Measurements from ENCODE around the gene VPS29. TPM values are rescaled to one million over a fixed set of nuclear protein-coding genes. Genes with fewer than 3 reads are reported as not detected.
"Not testable (repeated sequence)": the region's sequence is repeated elsewhere in the genome, so short reads cannot be mapped to it uniquely, and the experiment has no call there.

The VPS29 gene
- 43.6 and 53.7 TPM in 2 replicates for total RNA-seq (2012; rRNA removed)

- Histone ChIP-seq H3K4me2 (ENCODE audit: low read length) (peak within 1 kb of the TSS; percentile 88), H3K36me3 (ENCODE audit: insufficient read depth, low read length) (no peaks in the 10 kb centered on the region), H3K4me3 (ENCODE audit: low read length) (peak within 1 kb of the TSS; percentile 87), H3K27me3 (ENCODE audit: control insufficient read depth, insufficient read depth, low read length) (no peaks in the 10 kb centered on the region), H3K9me3 (replicated peaks; ENCODE audit: low read length) (no peaks in the 10 kb centered on the region), H3K9ac (ENCODE audit: low read depth, low read length) (peak within 1 kb of the TSS; percentile 94), H3K4me1 (ENCODE audit: control insufficient read depth, insufficient read depth, low read length) (peaks cover 28% of the 10 kb centered on the region)
These were observed at the start of gene VPS29, which contains the start of gene RAD9B for GRCh38 chr12:110501752-110502738. TSS of gene VPS29 (minus strand) at chr12:110502111. CDS start at chr12:110502051, 60 bp downstream. TSS of gene RAD9B (plus strand) at chr12:110502331. CDS start at chr12:110502338, 7 bp downstream.

DNA sequence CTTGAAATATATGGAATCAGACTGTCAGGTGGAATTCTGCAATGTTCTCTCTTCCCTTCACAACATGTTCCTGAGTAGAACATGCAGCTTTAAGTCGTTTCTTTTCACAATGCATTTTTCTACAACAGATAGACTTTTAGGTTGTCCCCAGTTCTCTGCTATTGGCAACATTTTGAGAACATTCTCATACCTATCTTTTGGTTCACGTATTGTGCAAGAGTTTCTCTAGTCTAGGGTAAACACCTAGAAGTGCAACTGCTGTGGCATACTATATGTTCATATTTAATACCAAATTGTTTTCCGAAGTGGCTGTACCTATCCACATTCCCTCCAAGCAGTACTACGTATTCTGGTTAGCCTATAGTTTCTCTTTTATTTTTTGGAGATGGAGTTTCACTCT is 49.1 kb upstream of the VPS29 start:
- H3K4me2 ChIP-seq (ENCODE audit: low read length) = no peak overlapping the region
- H3K36me3 ChIP-seq (ENCODE audit: insufficient read depth, low read length) = no peaks in the 10 kb centered on the region
- H3K27me3 ChIP-seq (ENCODE audit: control insufficient read depth, insufficient read depth, low read length) = no peaks in the 10 kb centered on the region
- H3K4me1 ChIP-seq (ENCODE audit: control insufficient read depth, insufficient read depth, low read length) = peaks cover 30% of the 10 kb centered on the region
- no peak overlapping the region for H3K4me3 ChIP-seq (ENCODE audit: low read length)
- H3K9ac ChIP-seq (ENCODE audit: low read depth, low read length) = no peak overlapping the region
- no peaks in the 10 kb centered on the region for H3K9me3 ChIP-seq (replicated peaks; ENCODE audit: low read length)

- no peak overlapping the region for H3K4me2 ChIP-seq (ENCODE audit: low read length)
- no peaks in the 10 kb centered on the region for H3K27me3 ChIP-seq (ENCODE audit: control insufficient read depth, insufficient read depth, low read length)
- no peak overlapping the region for H3K4me3 ChIP-seq (ENCODE audit: low read length)
- H3K4me1 ChIP-seq (ENCODE audit: control insufficient read depth, insufficient read depth, low read length) = peaks cover 31% of the 10 kb centered on the region
- H3K9ac ChIP-seq (ENCODE audit: low read depth, low read length) = no peak overlapping the region
- H3K9me3 ChIP-seq (replicated peaks; ENCODE audit: low read length) = no peaks in the 10 kb centered on the region
- H3K36me3 ChIP-seq (ENCODE audit: insufficient read depth, low read length) = no peaks in the 10 kb centered on the region
These were observed 47.8 kb upstream of the VPS29 start for GRCh38 chr12:110549716-110550115.

- Histone ChIP-seq H3K9me3 (replicated peaks; ENCODE audit: low read length) (no peaks in the 10 kb centered on the region), H3K27me3 (ENCODE audit: control insufficient read depth, insufficient read depth, low read length) (no peaks in the 10 kb centered on the region), H3K4me3 (ENCODE audit: low read length) (no peak overlapping the region), H3K4me2 (ENCODE audit: low read length) (no peak overlapping the region), H3K36me3 (ENCODE audit: insufficient read depth, low read length) (no peaks in the 10 kb centered on the region), H3K4me1 (ENCODE audit: control insufficient read depth, insufficient read depth, low read length) (peaks cover 39% of the 10 kb centered on the region), H3K9ac (ENCODE audit: low read depth, low read length) (no peak overlapping the region)
These were observed 46.8 kb upstream of the VPS29 start for GRCh38 chr12:110548678-110549077.

- Histone ChIP-seq H3K9me3 (replicated peaks; ENCODE audit: low read length) (no peaks in the 10 kb centered on the region), H3K36me3 (ENCODE audit: insufficient read depth, low read length) (no peaks in the 10 kb centered on the region), H3K4me2 (ENCODE audit: low read length) (peak overlapping the region; percentile 32), H3K4me3 (ENCODE audit: low read length) (no peak overlapping the region), H3K9ac (ENCODE audit: low read depth, low read length) (no peak overlapping the region), H3K4me1 (ENCODE audit: control insufficient read depth, insufficient read depth, low read length) (peaks cover 50% of the 10 kb centered on the region), H3K27me3 (ENCODE audit: control insufficient read depth, insufficient read depth, low read length) (no peaks in the 10 kb centered on the region)
These were observed 45.2 kb upstream of the VPS29 start for GRCh38 chr12:110547090-110547489.

- Histone ChIP-seq H3K4me3 (ENCODE audit: low read length) (no peak overlapping the region), H3K27me3 (ENCODE audit: control insufficient read depth, insufficient read depth, low read length) (no peaks in the 10 kb centered on the region), H3K9ac (ENCODE audit: low read depth, low read length) (no peak overlapping the region), H3K4me1 (ENCODE audit: control insufficient read depth, insufficient read depth, low read length) (peaks cover 50% of the 10 kb centered on the region), H3K9me3 (replicated peaks; ENCODE audit: low read length) (no peaks in the 10 kb centered on the region), H3K36me3 (ENCODE audit: insufficient read depth, low read length) (no peaks in the 10 kb centered on the region), H3K4me2 (ENCODE audit: low read length) (peak overlapping the region; percentile 32)
These were observed 44.4 kb upstream of the VPS29 start for GRCh38 chr12:110546339-110546738.

DNA sequence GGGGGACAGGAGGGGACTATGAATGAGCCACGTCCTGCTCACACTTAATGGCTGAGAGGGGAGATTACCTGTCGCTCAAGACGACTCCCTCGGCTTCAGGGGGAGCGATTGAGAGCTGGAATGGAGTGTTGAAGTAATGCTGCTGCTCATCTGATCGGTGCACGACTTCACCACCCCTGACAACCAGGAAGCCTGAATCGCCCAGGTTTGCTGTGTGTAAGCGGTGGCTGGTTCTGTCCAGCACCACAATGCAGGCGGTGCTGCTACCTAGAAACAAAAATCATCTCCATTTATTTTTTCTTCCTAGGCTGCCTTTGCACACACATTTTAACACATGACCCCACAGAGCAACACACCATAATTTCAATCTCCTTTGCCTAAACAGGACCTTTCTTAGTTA is 43.9 kb upstream of the VPS29 start:
- Histone ChIP-seq H3K4me2 (ENCODE audit: low read length) (peak overlapping the region; percentile 30), H3K9ac (ENCODE audit: low read depth, low read length) (peak overlapping the region; percentile 8), H3K36me3 (ENCODE audit: insufficient read depth, low read length) (no peaks in the 10 kb centered on the region), H3K9me3 (replicated peaks; ENCODE audit: low read length) (no peaks in the 10 kb centered on the region), H3K4me1 (ENCODE audit: control insufficient read depth, insufficient read depth, low read length) (peaks cover 50% of the 10 kb centered on the region), H3K4me3 (ENCODE audit: low read length) (peak overlapping the region; percentile 12), H3K27me3 (ENCODE audit: control insufficient read depth, insufficient read depth, low read length) (no peaks in the 10 kb centered on the region)

DNA sequence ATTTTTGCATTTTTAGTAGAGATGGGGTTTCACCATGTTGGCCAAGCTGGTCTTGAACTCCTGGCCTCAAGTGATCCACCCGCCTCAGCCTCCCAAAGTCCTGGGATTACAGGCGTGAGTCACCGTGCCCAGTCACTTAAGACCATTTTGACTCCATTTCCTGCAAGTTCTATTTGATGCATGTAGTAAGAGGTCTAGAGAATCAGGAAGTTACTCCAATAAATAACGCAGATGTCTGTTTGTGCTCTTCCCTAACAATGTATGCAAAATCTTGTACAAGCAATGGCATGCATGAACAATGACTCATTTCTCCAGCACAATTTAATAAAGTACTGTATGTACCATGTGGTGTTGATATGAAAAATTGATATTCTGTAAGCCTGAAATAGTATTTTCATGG is 43.3 kb upstream of the VPS29 start:
- H3K4me3 ChIP-seq (ENCODE audit: low read length); H3K9me3 ChIP-seq (replicated peaks; ENCODE audit: low read length); H3K27me3 ChIP-seq (ENCODE audit: control insufficient read depth, insufficient read depth, low read length); H3K9ac ChIP-seq (ENCODE audit: low read depth, low read length); H3K36me3 ChIP-seq (ENCODE audit: insufficient read depth, low read length): not testable (repeated sequence)
- Histone ChIP-seq H3K4me2 (ENCODE audit: low read length) (peak overlapping the region; percentile 30), H3K4me1 (ENCODE audit: control insufficient read depth, insufficient read depth, low read length) (peaks cover 50% of the 10 kb centered on the region)

DNA sequence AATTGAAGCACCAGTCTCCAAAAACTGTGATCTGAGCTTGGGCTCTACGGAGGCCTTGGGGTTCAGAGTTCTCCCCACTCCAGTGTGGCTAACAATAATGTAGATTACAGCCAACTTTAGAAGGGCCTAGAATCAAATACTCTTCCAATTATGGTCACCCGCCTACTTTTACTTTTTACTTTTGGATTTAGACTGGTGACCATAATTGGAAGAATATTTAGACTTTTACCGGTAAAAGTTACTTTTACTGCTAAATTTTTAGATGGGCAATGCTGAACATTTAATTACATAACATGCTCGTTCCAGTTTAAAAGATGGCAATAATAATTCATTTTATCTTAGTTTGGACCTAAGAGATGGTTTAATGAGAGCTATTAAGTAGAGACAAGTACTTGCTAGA is 42.1 kb upstream of the VPS29 start:
- H3K9ac ChIP-seq (ENCODE audit: low read depth, low read length) = no peak overlapping the region
- no peaks in the 10 kb centered on the region for H3K9me3 ChIP-seq (replicated peaks; ENCODE audit: low read length)
- H3K27me3 ChIP-seq (ENCODE audit: control insufficient read depth, insufficient read depth, low read length) = no peaks in the 10 kb centered on the region
- H3K36me3 ChIP-seq (ENCODE audit: insufficient read depth, low read length) = peaks cover 8% of the 10 kb centered on the region
- no peak overlapping the region for H3K4me3 ChIP-seq (ENCODE audit: low read length)
- H3K4me1 ChIP-seq (ENCODE audit: control insufficient read depth, insufficient read depth, low read length) = peaks cover 57% of the 10 kb centered on the region
- peak overlapping the region; percentile 58 for H3K4me2 ChIP-seq (ENCODE audit: low read length)

DNA sequence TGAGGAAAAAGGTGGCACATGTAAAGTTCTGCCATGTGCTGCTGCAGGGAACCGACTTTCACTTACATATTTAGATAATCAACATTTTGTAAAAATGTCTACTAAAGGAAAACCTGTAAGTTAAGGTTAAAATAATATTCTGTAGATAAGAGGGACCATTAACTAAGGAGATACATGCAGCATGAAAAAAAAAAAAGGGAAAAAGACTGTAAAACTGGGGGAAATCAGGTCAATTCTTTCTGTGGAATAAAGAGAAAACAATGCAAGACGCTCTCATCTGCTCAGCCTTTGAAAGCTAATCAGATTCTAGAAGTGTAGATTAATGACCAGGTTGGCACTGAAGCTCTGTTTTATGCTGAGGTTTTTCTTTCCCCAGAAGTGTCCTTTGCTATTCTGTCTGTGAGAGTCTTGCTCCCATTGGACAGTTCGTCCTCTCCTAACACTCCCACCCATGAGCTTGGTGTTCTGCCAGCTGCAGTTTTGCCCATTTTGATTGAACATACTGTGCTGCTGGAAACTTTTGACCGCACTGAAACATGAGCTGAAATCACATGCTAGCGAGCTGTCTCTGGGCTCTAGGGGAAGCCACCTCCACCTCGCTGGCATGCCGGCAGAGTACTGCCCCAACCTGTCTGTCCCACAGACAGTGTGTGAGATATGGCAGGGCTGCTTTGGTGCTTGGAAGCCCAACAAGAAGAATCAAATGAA is 41.5 kb upstream of the VPS29 start:
- peak overlapping the region; percentile 58 for H3K4me2 ChIP-seq (ENCODE audit: low read length)
- peaks cover 14% of the 10 kb centered on the region for H3K36me3 ChIP-seq (ENCODE audit: insufficient read depth, low read length)
- peak overlapping the region; percentile 8 for H3K9ac ChIP-seq (ENCODE audit: low read depth, low read length)
- H3K4me3 ChIP-seq (ENCODE audit: low read length) = no peak overlapping the region
- H3K9me3 ChIP-seq (replicated peaks; ENCODE audit: low read length) = no peaks in the 10 kb centered on the region
- H3K27me3 ChIP-seq (ENCODE audit: control insufficient read depth, insufficient read depth, low read length) = no peaks in the 10 kb centered on the region
- peaks cover 52% of the 10 kb centered on the region for H3K4me1 ChIP-seq (ENCODE audit: control insufficient read depth, insufficient read depth, low read length)

GRCh38 chr12:110540048-110540447 is 38.1 kb upstream of the VPS29 start:
- no peak overlapping the region for H3K4me2 ChIP-seq (ENCODE audit: low read length)
- no peak overlapping the region for H3K9ac ChIP-seq (ENCODE audit: low read depth, low read length)
- peaks cover 46% of the 10 kb centered on the region for H3K4me1 ChIP-seq (ENCODE audit: control insufficient read depth, insufficient read depth, low read length)
- H3K9me3 ChIP-seq (replicated peaks; ENCODE audit: low read length) = no peaks in the 10 kb centered on the region
- no peak overlapping the region for H3K4me3 ChIP-seq (ENCODE audit: low read length)
- peaks cover 28% of the 10 kb centered on the region for H3K36me3 ChIP-seq (ENCODE audit: insufficient read depth, low read length)
- H3K27me3 ChIP-seq (ENCODE audit: control insufficient read depth, insufficient read depth, low read length) = no peaks in the 10 kb centered on the region

Measured in skeletal muscle satellite cell (primary cell).